Neural cell (in vitro differentiated cells): ENCODE results near the gene FMO2. TPM values are rescaled to one million over a fixed set of nuclear protein-coding genes. Genes with fewer than 3 reads are reported as not detected.

Experiments used
- H2AFZ ChIP-seq: fragments of 200-600, 300-800 bp; sonication (generic), shearing (Covaris generic); 2 replicates; pipeline ENCODE4 v1.6.0; 2014; ENCODE audit warnings: low read depth, mild to moderate bottlenecking, antibody characterized with exemption, low read length, moderate library complexity
- H3F3A ChIP-seq: fragments of 200-600 bp; shearing (Covaris generic); 2 replicates; pipeline ENCODE4 v1.6.1; 2016; ENCODE audit warnings: mild to moderate bottlenecking, moderate library complexity, mixed read lengths, antibody characterized with exemption, low read length; ENCODE audit not compliant: insufficient read depth, poor library complexity, severe bottlenecking
- H3K27ac ChIP-seq: fragments of 200-600, 300-800 bp; sonication (generic), shearing (Covaris generic); 2 replicates; pipeline ENCODE4 v1.5.1; 2014; ENCODE audit warnings: mild to moderate bottlenecking, low read length, moderate library complexity
- H3K27me3 ChIP-seq: fragments of 300-800, 200-600 bp; sonication (generic), shearing (Covaris generic); 2 replicates; pipeline ENCODE4 v1.6.0; 2014; ENCODE audit warnings: mild to moderate bottlenecking, low read depth, low read length, moderate library complexity; ENCODE audit not compliant: insufficient read depth
- H3K36me3 ChIP-seq: fragments of 300-800, 200-600 bp; sonication (generic), shearing (Covaris generic); 2 replicates; pipeline ENCODE4 v1.5.1; 2014; ENCODE audit warnings: mild to moderate bottlenecking, antibody characterized with exemption, low read length, moderate library complexity; ENCODE audit not compliant: insufficient read depth
- H3K4me2 ChIP-seq: fragments of 300-800, 200-600 bp; sonication (generic), shearing (Covaris generic); 2 replicates; pipeline ENCODE4 v1.6.0; 2014; ENCODE audit warnings: mild to moderate bottlenecking, low read length
- H3K4me3 ChIP-seq: fragments of 300-800, 200-600 bp; sonication (generic), shearing (Covaris generic); 2 replicates; pipeline ENCODE4 v1.5.1; 2014; ENCODE audit warnings: mild to moderate bottlenecking, low read length, moderate library complexity
- H3K79me2 ChIP-seq: fragments of 200-600 bp; shearing (Covaris generic); replicated peaks from 2 replicates; pipeline ENCODE4 v1.6.0; 2014; ENCODE audit warnings: mild to moderate bottlenecking, low read length, moderate library complexity; ENCODE audit not compliant: insufficient read depth
- H3K9ac ChIP-seq: fragments of 300-800, 200-600 bp; sonication (generic), shearing (Covaris generic); 2 replicates; pipeline ENCODE4 v1.6.1; 2016; ENCODE audit warnings: mild to moderate bottlenecking, low read length, mixed read lengths
- H3K9me2 ChIP-seq: fragments of 200-600 bp; shearing (Covaris generic); 2 replicates; pipeline ENCODE4 v1.6.1; 2016; ENCODE audit warnings: mild to moderate bottlenecking, low read length, mixed read lengths; ENCODE audit not compliant: insufficient read depth
- H3K9me3 ChIP-seq: fragments of 200-600, 300-800 bp; sonication (generic), shearing (Covaris generic); 2 replicates; pipeline ENCODE4 v1.6.1; 2016; ENCODE audit warnings: mild to moderate bottlenecking, mixed run types, low read length, moderate library complexity, mixed read lengths
- H4K20me1 ChIP-seq: fragments of 200-600 bp; shearing (Covaris generic); 2 replicates; pipeline ENCODE4 v1.6.1; 2016; ENCODE audit warnings: mild to moderate bottlenecking, mixed run types; ENCODE audit not compliant: insufficient read depth
- EP300 ChIP-seq: fragments of 450-650 bp; conservative IDR thresholded peaks from 2 replicates; pipeline ENCODE4 v1.6.1; 2014; ENCODE audit warnings: antibody characterized with exemption, mild to moderate bottlenecking, moderate library complexity; ENCODE audit not compliant: poor library complexity, severe bottlenecking
- EZH2 ChIP-seq: fragments of 200-600, 300-800 bp; shearing (Covaris generic), sonication (generic); IDR thresholded peaks from 2 replicates; pipeline ENCODE4 v1.6.1; 2014; ENCODE audit warnings: antibody characterized with exemption, low read length, borderline replicate concordance, mild to moderate bottlenecking; ENCODE audit not compliant: insufficient read depth, poor library complexity, severe bottlenecking
- MXI1 ChIP-seq: fragments of 450-650 bp; conservative IDR thresholded peaks from 2 replicates; pipeline ENCODE4 v1.6.1; 2014; ENCODE audit warnings: antibody characterized with exemption, mild to moderate bottlenecking; ENCODE audit not compliant: poor library complexity, severe bottlenecking
- POLR2AphosphoS5 ChIP-seq: IDR thresholded peaks from 2 replicates; pipeline ENCODE4 v1.6.1; 2012
- RAD21 ChIP-seq: fragments of 450-650 bp; conservative IDR thresholded peaks from 2 replicates; pipeline ENCODE4 v1.6.1; 2014; ENCODE audit warnings: antibody characterized with exemption, mild to moderate bottlenecking, moderate library complexity
- SMC3 ChIP-seq: fragments of 450-650 bp; conservative IDR thresholded peaks from 2 replicates; pipeline ENCODE4 v1.6.1; 2014; ENCODE audit warnings: antibody characterized with exemption, mild to moderate bottlenecking, moderate library complexity; ENCODE audit not compliant: poor library complexity
- TAF1 ChIP-seq: IDR thresholded peaks from 2 replicates; pipeline ENCODE4 v1.6.1; 2012; ENCODE audit warnings: low read depth
- polyA plus RNA-seq: library from polyadenylated mRNA; depleted of rRNA; stranded (reverse); fragments of >200 nt; gene quantifications from 2 replicates; pipeline ENCODE4 v1.2.3, GENCODE V29; 2014
- TF ChIP-seq, protein P1 (sequence below): fragments of 450-650 bp; IDR thresholded peaks from 2 replicates; pipeline ENCODE4 v1.5.1; 2014; ENCODE audit warnings: antibody characterized with exemption, mild to moderate bottlenecking, moderate library complexity; ENCODE audit not compliant: poor library complexity, severe bottlenecking
- TF ChIP-seq, protein P2 (sequence below): IDR thresholded peaks from 2 replicates; pipeline ENCODE4 v1.6.1; 2012; ENCODE audit warnings: borderline replicate concordance

Gene FMO2
- polyA plus RNA-seq, 1 donor from 2014 or later = not detected

DNA sequence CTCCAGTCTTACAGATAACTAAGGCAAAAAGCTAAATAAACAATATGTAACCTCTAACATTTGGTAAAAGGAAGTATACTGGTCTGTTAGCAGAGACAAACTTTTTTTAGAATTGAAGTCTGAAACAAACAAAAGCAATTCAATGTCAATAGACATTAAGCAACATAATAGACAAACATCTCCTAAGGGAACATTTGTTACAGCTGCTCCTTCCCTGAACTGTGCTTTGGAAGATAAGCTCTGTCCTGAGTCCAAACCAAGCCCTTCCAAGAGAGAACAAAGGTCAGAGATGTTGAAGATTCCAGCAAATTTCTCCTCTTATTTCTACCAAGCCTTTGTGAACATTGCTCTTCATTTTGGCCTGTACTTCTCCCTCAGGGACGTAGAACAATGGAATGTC is 25.3 kb downstream of the FMO2 start:
- Histone ChIP-seq H3K9ac (no peak overlapping the region), H3K9me3 (no peaks in the 10 kb centered on the region), H3F3A (no peaks in the 10 kb centered on the region), H2AFZ (no peak overlapping the region), H4K20me1 (no peaks in the 10 kb centered on the region), H3K9me2 (no peaks in the 10 kb centered on the region), H3K4me3 (no peak overlapping the region), H3K27me3 (no peaks in the 10 kb centered on the region), H3K79me2 (no peaks in the 10 kb centered on the region), H3K4me2 (no peak overlapping the region), H3K27ac (no peak overlapping the region), H3K36me3 (no peaks in the 10 kb centered on the region)
- TF ChIP-seq EZH2 (no peak), TAF1 (no peak), RAD21 (no peak), MXI1 (no peak), EP300 (no peak), SMC3 (no peak), POLR2AphosphoS5 (no peak)
- TF ChIP-seq, protein P1, sequence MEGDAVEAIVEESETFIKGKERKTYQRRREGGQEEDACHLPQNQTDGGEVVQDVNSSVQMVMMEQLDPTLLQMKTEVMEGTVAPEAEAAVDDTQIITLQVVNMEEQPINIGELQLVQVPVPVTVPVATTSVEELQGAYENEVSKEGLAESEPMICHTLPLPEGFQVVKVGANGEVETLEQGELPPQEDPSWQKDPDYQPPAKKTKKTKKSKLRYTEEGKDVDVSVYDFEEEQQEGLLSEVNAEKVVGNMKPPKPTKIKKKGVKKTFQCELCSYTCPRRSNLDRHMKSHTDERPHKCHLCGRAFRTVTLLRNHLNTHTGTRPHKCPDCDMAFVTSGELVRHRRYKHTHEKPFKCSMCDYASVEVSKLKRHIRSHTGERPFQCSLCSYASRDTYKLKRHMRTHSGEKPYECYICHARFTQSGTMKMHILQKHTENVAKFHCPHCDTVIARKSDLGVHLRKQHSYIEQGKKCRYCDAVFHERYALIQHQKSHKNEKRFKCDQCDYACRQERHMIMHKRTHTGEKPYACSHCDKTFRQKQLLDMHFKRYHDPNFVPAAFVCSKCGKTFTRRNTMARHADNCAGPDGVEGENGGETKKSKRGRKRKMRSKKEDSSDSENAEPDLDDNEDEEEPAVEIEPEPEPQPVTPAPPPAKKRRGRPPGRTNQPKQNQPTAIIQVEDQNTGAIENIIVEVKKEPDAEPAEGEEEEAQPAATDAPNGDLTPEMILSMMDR = no peak
- TF ChIP-seq, protein P2, sequence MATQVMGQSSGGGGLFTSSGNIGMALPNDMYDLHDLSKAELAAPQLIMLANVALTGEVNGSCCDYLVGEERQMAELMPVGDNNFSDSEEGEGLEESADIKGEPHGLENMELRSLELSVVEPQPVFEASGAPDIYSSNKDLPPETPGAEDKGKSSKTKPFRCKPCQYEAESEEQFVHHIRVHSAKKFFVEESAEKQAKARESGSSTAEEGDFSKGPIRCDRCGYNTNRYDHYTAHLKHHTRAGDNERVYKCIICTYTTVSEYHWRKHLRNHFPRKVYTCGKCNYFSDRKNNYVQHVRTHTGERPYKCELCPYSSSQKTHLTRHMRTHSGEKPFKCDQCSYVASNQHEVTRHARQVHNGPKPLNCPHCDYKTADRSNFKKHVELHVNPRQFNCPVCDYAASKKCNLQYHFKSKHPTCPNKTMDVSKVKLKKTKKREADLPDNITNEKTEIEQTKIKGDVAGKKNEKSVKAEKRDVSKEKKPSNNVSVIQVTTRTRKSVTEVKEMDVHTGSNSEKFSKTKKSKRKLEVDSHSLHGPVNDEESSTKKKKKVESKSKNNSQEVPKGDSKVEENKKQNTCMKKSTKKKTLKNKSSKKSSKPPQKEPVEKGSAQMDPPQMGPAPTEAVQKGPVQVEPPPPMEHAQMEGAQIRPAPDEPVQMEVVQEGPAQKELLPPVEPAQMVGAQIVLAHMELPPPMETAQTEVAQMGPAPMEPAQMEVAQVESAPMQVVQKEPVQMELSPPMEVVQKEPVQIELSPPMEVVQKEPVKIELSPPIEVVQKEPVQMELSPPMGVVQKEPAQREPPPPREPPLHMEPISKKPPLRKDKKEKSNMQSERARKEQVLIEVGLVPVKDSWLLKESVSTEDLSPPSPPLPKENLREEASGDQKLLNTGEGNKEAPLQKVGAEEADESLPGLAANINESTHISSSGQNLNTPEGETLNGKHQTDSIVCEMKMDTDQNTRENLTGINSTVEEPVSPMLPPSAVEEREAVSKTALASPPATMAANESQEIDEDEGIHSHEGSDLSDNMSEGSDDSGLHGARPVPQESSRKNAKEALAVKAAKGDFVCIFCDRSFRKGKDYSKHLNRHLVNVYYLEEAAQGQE = no peak

DNA sequence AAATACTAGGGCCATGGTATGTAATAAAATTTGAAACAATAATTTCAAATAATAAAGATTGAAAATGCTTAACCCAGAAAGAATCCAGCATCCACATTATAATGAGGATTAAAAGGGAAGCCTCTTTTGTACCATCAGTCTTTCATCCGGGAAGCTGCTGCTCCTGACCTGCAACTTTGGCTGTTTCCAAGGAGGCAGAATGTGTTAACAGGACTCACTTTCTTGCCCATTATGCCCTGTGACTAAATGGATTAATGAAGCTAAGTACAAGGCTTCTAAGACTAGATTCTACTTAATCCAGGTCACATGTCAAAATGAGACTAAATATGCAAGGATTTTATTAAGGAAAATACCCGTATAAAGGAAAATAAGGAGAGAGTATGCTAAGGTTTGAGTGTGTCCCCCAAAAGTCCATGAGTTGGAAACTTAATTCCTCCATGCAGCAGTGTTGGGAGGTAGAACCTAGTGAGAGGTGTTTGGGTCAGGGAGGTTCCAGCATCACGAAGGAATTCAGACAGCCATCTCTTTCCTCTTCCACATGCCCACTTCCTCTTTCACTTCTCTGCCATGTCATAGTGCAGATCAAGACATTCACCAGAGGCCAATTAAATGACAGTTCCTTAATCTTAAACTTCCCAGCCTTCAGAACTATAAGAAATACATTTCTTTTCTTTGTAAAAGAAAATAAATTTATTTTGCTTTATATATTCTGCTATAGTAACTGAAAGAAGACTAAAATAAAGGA is 27.7 kb downstream of the FMO2 start:
- H3K9me2 ChIP-seq = no peaks in the 10 kb centered on the region
- H3K9me3 ChIP-seq = no peaks in the 10 kb centered on the region
- no peak overlapping the region for H3K4me2 ChIP-seq
- no peak overlapping the region for H3K27ac ChIP-seq
- H3K27me3 ChIP-seq = no peaks in the 10 kb centered on the region
- H3K4me3 ChIP-seq = no peak overlapping the region
- no peak overlapping the region for H2AFZ ChIP-seq
- H3F3A ChIP-seq = no peaks in the 10 kb centered on the region
- no peaks in the 10 kb centered on the region for H4K20me1 ChIP-seq
- H3K36me3 ChIP-seq = no peaks in the 10 kb centered on the region
- H3K79me2 ChIP-seq = no peaks in the 10 kb centered on the region
- H3K9ac ChIP-seq = no peak overlapping the region
- no peak for TF ChIP-seq RAD21
